Activated CD8-positive, alpha-beta memory T cell treated with anti-CD3 and anti-CD28 coated beads for 36 hours (primary cell): ENCODE results near the gene CYRIA. TPM values are rescaled to one million over a fixed set of nuclear protein-coding genes. Genes with fewer than 3 reads are reported as not detected.

Source experiments
- CTCF ChIA-PET: fragments of 350-600 bp; sonication (Branson Sonifier 250); formaldehyde crosslinking; loops from one replicate; lab custom pipeline; 2021; ENCODE audit warnings: antibody characterized with exemption; lab: Charles Lee
- POLR2A ChIA-PET: fragments of 350-600 bp; sonication (Branson Sonifier 250); formaldehyde crosslinking; loops from one replicate; lab custom pipeline; 2021; ENCODE audit warnings: antibody characterized with exemption; lab: Charles Lee
- total RNA-seq, 2 experiments: library from RNA; stranded (reverse); gene quantifications; one replicate each; pipeline ENCODE4 v1.2.3, GENCODE V29; 2021

The CYRIA gene
- total RNA-seq, 2 experiments from 2014 or later: 0.75 to 0.95 TPM

- ChIA-PET CTCF (no interaction called here), POLR2A (no interaction called here)
Observed at GRCh38 chr2:16635791-16636699, 29.6 kb downstream of the CYRIA start.

DNA sequence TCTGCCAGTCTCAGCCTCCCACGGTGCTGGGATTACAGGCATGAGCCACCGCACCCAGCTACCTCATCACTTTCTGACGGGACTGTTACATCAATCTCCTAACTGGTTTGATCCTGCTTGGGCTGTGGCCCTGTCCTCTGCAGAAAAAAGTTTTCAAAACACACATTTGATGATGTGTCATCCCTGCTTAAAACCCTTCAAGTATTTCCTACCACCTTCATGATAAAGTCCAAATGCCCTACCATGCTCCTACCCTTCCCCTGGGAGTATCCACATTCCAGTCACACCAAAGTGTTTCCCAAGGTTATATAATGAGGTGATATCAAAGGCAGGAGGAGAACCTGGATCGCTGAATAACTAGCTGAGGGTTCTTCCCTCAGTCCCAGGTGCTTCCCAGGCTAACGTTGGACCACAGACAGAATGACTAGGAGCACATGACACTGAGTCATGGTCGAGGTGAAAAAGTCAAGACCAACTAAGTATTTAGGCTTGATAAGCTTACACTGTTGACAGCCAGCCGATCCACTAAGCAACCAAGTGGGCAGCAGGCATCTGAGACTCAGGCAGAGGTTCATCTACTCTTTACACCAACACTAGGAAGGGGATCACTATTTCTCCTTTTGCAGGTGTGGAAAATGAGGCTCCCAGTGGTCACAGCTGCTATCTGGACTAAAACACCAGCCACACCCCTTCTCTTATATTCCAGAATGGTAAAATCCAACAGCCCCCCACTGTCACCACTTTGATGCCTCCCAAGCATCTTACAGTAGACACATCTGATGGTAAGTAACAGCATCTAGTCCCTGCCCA lies 31.8 kb downstream of the CYRIA start:
- POLR2A ChIA-PET: no interaction called here
- CTCF ChIA-PET: no interaction called here

- CTCF ChIA-PET: no interaction called here
- POLR2A ChIA-PET: no interaction called here
Observed at GRCh38 chr2:16632598-16632997, 33.0 kb downstream of the CYRIA start.

- ChIA-PET CTCF (no interaction called here), POLR2A (no interaction called here)
Observed at GRCh38 chr2:16630463-16630862, 35.2 kb downstream of the CYRIA start.

- ChIA-PET POLR2A (no interaction called here), CTCF (no interaction called here)
Observed at GRCh38 chr2:16629770-16630169, 35.9 kb downstream of the CYRIA start.

GRCh38 chr2:16629044-16629443 lies 36.6 kb downstream of the CYRIA start:
- ChIA-PET CTCF (no interaction called here), POLR2A (no interaction called here)

DNA sequence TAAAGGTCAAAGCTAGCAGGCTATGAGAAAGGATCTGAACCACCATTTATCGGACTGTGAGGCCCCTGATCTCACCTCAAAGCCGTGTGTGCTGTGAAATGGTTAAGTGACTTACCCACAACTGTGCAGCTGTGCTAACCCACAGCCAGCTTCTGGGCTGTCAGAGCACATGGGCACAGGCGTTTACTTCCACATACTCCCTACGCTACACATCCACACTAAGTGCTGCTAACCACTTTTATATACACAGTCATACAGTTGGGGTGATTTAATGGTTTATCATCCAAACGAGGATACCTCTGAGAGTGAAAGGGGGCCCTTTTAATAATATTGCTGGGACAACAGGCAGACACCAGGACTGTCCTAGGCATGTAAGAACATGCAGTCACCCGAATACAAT lies 37.3 kb downstream of the CYRIA start:
- ChIA-PET CTCF (no interaction called here), POLR2A (no interaction called here)

DNA sequence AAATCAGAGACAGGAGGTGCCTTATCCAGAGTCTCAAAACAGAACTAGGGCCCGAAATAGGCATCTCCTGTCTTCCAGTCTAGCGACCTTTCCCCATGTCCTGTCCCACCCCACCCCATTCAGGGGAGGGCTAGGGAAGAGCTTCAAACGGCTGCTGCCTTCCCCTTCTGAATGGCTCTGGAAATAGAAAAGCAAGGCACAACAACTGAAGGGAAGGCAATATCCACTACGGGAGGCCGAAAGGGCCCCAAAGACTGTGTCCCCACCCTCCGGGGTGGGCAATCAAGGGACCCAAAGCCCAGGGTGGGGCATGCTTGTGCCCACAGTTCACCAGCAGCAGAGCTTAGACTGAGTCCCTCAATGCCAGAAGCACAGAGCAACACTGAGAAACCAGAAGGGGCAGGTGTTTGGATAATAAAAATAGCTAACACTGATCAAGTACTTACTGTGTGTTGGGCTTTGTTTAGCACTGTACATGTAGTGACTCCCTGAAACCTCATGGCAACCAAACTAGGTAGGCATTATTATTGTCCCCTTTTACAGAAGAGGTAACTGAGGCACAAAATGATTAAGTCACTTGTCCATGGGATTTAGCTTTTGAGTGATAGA lies 38.5 kb downstream of the CYRIA start:
- POLR2A ChIA-PET: no interaction called here
- CTCF ChIA-PET: no interaction called here

GRCh38 chr2:16626497-16626896 lies 39.1 kb downstream of the CYRIA start:
- CTCF ChIA-PET: no interaction called here
- POLR2A ChIA-PET: no interaction called here

GRCh38 chr2:16625759-16626158 lies 39.9 kb downstream of the CYRIA start:
- ChIA-PET CTCF (no interaction called here), POLR2A (no interaction called here)

- ChIA-PET POLR2A (interaction anchor here (0.6 kb wide), 1 partner anchor 979 kb away, joined by 8 read pairs; no protein-coding TSS in a partner anchor), CTCF (interaction anchor here (1.0 kb wide), 1 partner anchor 16 kb away, joined by 3 read pairs; no protein-coding TSS in a partner anchor)
Observed at GRCh38 chr2:16625201-16625729, 40.4 kb downstream of the CYRIA start.

DNA sequence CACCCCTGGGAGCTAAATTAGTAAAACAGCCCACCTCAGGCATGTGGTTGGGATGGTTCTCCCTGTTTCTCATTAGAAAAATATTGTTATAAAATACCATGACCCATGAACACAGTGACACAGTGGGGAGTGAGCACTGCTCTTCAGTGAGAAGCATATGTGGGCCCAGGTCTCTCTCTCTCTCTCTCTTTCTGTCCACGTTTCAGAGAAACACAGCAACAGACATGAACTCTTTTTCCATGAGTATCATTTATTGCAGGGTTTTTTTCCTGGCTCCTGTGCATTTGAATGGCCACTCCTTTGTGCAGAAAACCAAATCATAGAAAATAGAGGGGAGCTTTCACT lies 41.2 kb downstream of the CYRIA start:
- ChIA-PET CTCF (interaction anchor here (1.0 kb wide), 1 partner anchor 15 kb away, joined by 3 read pairs; no protein-coding TSS in a partner anchor), POLR2A (no interaction called here)

DNA sequence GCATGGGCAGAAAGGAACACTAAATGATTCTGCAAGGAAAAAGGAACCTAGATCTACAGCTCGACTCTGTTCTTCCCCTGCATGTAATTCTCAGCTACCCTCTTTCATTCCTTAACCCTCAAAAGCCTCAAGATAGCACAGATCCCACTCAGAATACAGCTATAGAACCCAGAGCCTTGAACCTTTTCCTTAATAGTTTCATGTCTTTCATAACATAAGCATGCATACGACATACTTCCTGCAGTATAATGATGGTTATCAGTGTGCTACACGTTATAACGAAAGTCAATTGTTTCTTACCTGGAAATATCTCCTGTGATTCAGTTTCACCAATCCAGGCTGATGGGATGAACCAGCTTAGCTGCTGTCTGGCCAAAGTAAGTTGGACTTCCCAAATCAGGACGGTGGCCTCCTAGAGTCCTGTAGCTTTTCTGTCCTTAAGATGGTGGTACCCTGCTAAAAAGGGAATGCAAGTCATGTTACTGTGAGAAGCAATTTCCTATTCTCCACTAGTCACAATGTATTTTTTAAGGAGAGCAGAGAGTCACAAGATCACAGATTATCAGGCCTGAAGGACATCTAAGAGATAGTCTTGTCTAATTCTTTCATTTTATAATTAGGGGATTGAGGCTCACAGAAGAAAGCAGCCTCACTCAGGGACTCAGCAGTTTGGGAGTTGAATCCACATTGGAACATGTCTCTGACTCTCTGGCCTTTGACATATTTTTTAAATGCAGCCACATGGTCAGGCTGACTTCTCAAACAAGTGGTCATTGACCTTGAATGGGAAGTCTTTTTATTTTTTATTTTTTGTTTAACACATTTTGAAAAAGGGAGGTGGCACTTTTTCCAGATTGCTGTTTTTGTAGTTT lies 41.8 kb downstream of the CYRIA start:
- ChIA-PET POLR2A (no interaction called here), CTCF (no interaction called here)

DNA sequence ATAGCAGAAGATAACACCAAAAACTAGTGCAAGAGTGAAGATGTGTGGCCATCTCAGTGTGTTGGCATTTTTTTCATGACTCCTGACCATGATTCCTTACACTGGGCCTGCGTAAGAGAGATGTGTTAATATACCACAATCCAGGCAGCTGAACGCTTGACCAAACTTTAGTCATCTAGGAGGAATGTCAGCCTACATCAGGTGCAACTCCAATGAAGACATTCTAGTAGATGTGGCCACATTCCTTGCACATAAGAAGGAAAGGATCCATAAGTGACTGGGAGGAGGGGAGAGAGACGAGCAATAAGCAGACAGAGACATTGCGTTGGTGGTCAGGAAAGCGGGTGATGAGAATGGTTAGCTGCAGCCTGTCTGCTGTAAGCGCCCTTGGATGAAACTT lies 42.6 kb downstream of the CYRIA start:
- ChIA-PET POLR2A (no interaction called here), CTCF (no interaction called here)

- CTCF ChIA-PET: interaction anchor here (1.3 kb wide), 1 partner anchor 14 kb away, joined by 3 read pairs; no protein-coding TSS in a partner anchor
- POLR2A ChIA-PET: no interaction called here
Observed at GRCh38 chr2:16622399-16622968, 43.1 kb downstream of the CYRIA start.

DNA sequence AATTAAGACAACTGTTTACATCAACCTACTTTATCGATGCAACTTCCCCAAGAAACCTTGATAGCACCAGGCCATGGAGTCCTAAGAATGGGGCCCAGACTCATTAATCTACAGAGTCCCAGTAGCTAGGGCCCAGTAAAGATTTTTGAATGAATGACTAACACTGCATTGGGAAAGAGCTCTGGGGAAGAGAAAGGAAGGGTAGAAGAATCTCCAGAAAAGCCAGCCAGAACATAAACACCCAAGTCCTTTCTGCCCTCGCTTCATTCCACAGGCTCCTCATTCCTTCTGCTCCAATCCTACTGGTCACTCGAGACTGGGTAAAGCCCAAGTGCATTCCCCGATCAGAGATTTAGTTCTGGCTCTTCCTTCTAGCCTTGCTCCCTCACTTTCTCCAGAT lies 44.3 kb downstream of the CYRIA start:
- ChIA-PET CTCF (interaction anchor here (1.3 kb wide), 1 partner anchor 13 kb away, joined by 3 read pairs; no protein-coding TSS in a partner anchor), POLR2A (no interaction called here)

GRCh38 chr2:16620590-16620989 lies 45.0 kb downstream of the CYRIA start:
- POLR2A ChIA-PET: no interaction called here
- CTCF ChIA-PET: no interaction called here

DNA sequence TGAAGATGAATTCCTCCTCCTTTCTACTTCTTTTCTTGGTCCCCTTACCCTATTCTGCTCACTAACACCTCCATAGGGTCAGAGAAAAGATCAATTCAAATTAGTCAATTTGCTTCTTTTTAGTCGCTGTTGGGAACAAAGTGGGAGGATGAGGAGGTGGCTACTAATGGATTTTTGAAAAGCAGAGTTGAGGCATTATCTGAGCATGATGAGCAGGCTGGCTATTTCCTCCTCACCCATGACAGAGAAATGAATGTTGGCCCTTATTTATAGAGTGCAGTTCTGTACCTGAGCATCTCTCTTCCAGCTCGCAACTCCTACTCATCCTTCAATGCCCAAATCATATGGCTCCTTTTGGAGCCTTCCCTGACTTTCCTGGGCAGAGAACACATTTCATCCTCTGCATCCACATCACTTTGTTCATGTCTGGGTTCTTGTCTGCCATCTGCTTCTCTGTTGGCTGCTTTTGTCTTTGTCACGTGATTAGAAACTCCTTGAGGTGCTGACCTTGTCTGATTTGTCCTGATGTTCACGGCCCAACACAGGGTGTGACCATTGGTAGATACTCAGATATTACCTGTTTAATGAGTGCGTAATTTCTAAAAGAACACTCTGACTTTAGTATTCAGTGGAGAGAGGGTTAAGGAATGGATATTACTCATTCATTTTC lies 45.9 kb downstream of the CYRIA start:
- CTCF ChIA-PET: interaction anchor here (1.3 kb wide), 1 partner anchor 137 kb away, joined by 3 read pairs; no protein-coding TSS in a partner anchor

More for the DNA sequence above, 45.9 kb downstream of the CYRIA start:
- POLR2A ChIA-PET: no interaction called here
